ENCODE measurements around the gene ZNF677. TPM values are rescaled to one million over a fixed set of nuclear protein-coding genes. Genes with fewer than 3 reads are reported as not detected.
A peak's percentile ranks its signal among the peaks of the same experiment; 100 is the strongest.
"Not testable (repeated sequence)": the region's sequence is repeated elsewhere in the genome, so short reads cannot be mapped to it uniquely, and the experiment has no call there.

The ZNF677 gene
- total RNA-seq, 1 donor from 2014 or later = 20.2 TPM

DNA sequence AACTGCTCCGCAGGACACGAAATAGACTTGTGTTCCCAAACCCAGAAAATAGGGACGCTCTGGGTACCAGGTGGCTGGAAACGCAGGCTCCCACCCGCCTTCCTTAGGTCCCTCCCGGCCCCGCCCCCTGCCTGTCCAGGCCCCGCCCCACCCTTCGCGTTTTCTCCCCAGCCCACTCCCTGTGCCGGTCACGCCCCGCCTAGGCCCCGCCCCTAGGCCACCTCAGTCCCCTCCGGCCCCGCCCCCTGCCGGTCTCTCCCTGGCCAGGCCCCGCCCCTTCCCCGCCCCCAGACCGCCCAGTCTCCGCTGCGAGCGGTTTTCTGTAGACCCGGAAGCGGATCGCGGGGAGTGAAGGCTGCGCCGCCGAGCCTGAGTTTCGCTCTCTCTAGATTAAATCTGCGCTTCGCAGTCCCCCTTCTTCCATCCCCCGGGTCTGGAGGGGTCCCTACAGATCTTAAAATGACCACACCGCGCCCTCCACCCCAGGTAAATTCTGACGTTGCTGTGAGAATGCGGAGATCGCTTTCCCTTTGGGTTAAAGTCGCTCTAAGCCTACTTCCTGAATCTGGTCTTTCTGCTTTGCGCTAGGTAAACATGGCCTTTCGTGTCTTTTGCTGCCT is 57.8 kb downstream of the ZNF677 start:
- intact Hi-C loops (cut with DNase I) = loop anchor here (5.0 to 10.0 kb wide), 6 partner anchors 55 to 550 kb away; partner anchors contain the start of genes ZNF677, ZNF813 and ZNF845
- DNase-seq (ENCODE audit: low spot score) = peak; percentile 98

DNA sequence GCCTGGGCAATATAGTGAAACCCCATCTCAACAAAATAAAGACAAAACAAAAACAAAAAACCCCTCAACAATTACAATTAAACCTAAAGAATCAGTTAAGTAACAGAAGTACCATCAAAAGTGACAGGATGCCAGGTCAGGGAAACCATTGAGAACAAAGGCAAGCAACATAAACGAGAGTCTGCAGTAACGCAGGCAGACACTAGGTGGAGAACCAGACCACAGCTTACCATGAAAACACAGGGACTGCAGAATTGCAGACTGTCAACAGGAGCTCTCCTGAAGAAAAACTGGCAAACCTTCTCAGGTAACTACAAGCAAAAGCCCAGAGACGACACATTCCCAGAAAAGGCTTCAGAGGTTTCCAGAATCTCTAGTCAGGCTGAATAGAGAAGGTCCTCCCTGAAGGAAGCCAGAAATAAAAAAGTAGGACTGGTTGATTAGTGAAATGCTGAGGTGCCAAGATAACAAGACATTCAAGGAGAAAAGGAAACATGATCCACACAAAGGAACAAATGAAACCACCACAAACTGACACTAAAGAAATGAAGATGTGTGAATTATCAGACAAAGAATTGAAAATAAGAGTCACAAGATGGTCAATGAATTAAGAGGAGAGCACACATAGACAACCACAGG is 59.3 kb downstream of the ZNF677 start:
- DNase-seq (ENCODE audit: low spot score) = no peak
- intact Hi-C loops (cut with DNase I) = loop anchor here (5.0 to 10.0 kb wide), 6 partner anchors 57 to 552 kb away; partner anchors contain the start of genes ZNF677, ZNF813 and ZNF845

DNA sequence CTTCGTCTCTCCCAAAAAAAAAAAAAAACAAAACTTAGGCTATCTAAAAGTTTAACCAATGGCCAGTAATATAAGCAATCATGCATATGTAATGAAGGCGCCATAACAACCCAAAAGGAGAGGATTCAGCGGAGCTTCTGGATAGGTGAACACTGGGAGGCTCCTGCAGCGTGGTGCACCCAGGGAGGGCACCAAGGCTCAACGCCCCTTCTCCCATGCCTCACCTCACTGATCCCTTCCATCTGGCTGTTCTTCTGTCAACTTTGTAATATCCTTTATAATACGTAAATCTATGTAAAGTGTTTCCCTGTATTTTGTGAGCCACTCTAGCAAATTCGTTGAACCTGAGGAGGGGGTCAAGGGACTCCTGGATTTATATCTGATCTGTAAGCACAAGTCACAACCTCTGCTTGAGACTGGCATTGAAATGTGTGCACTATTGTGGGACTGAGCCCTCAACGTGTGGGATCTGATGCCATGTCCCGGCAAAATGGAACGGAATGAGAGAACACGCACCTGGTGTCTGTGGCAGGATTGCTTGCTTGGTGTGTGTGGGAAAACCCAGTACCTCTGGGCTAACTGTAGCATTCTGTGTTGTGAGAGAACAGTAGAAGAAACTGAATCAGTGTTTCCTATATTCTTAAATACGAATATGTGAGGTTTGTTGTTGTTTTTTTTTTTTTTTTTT is 61.0 kb downstream of the ZNF677 start:
- no peak for DNase-seq (ENCODE audit: low spot score)
- intact Hi-C loops (cut with DNase I) = loop anchor here (5.0 to 10.0 kb wide), 3 partner anchors 116 to 271 kb away; partner anchors contain the start of genes ZNF813 and ZNF845

DNA sequence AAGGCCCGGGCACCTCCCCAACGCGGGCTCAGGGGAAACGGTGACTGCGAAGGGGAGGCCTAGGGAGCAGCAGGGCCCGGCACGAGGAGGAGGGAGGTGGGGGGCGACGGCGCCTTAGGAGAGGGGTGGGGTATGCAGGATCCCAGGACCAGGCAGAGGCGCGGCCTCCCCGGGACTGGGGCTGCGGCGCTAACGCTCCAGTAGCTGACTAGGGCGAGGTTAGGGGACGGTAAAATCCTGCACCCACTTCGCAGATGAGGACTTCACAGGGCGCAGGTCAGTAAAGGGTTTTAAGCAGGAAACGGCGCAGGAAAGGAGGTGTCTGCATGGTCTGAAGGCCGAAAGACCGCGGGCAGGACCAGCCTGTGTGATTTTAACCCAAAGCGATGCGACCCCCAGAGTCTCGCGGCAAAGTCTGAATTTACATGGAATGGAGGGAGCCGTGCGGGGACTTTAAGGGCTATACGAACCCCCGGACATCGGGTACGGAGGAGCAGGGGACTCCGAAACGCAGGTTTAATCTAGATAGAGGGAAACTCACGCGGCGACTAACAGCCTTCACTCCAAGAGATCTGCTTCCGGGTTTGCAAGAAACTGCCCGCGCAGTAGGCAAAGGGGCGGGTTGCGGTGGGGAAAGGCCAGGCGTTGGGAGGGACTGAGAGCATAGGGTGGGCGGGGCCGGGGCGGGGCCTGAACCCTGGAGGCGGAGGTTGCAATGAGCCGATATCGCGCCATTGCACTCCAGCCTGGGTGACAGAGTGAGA is 61.7 kb downstream of the ZNF677 start, which contains the start of gene ZNF665:
Gene ZNF665 (minus strand): TSS at position 588 of the 764 bp plus-strand sequence. CDS start 10,460 bp downstream, outside the sequence.
- intact Hi-C loops (cut with DNase I) = loop anchor here (5.0 to 10.0 kb wide), 3 partner anchors 116 to 272 kb away; partner anchors contain the start of genes ZNF813 and ZNF845
- DNase-seq (ENCODE audit: low spot score) = peak; percentile 94

DNA sequence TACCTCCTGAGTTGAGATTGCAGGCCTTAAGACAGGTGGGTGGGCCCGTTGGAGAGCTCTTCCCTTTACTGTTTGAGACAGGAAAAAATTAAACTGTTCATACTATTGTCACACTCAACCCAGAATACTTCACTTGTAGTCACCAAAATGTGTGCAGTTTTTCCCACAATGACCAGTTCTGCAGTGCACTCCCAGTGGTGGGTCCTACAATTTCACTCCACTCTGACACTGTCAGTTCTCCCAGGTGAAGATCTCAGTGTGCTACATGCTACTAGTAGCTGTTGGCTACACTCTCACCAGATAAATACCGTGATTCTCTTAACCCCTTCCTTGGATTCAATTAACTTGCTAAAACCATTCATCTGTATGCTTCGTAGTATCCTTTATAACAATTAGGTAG is 64.4 kb downstream of the ZNF677 start:
- intact Hi-C loops (cut with DNase I) = loop anchor here (5.0 to 10.0 kb wide), 3 partner anchors 113 to 275 kb away; partner anchors contain the start of genes ZNF813 and ZNF845
- DNase-seq (ENCODE audit: low spot score) = no peak

DNA sequence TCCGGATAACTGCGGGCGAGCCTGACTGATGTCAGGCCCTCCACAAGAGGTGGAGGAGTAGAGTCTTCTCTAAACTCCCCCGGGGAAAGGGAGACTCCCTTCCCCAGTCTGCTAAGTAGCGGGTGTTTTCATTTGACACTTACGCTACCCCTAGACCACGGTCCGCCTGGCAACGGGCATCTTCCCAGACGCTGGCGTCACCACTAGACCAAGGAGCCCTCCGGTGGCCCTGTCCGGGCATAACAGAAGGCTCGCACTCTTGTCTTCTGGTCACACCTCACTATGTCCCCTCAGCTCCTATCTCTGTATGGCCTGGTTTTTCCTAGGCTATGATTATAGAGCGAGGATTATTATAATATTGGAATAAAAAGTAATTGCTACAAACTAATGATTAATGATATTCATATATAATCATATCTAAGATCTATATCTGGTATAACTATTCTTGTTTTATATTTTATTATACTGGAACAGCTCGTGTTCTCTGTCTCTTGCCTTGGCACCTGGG is 64.9 kb downstream of the ZNF677 start:
- intact Hi-C loops (cut with DNase I) = loop anchor here (5.0 to 10.0 kb wide), 3 partner anchors 112 to 275 kb away; partner anchors contain the start of genes ZNF813 and ZNF845
- not testable (repeated sequence) for DNase-seq (ENCODE audit: low spot score)

Other genes with a start within 250 kb of the ZNF677 start
- not detected for gene ERVV-1, start 241.0 kb downstream of the ZNF677 start, total RNA-seq
- not detected for gene ERVV-2, start 210.1 kb downstream of the ZNF677 start, total RNA-seq
- 16.8 TPM for gene ZNF160, start 151.5 kb downstream of the ZNF677 start, total RNA-seq
- 20.9 TPM for gene ZNF415, start 122.0 kb downstream of the ZNF677 start, total RNA-seq
- gene ZNF347, start 95.8 kb downstream of the ZNF677 start, total RNA-seq = 7.7 TPM
- gene ZNF665, start 61.5 kb downstream of the ZNF677 start, total RNA-seq = 1.3 TPM
- gene VN1R2, start 3.4 kb upstream of the ZNF677 start, total RNA-seq = not detected
- gene VN1R4, start 12.8 kb upstream of the ZNF677 start, total RNA-seq = not detected
- gene ZNF845, start 78.9 kb upstream of the ZNF677 start, total RNA-seq = 3.2 TPM
- 4.4 TPM for gene ZNF525, start 110.8 kb upstream of the ZNF677 start, total RNA-seq
- 4.5 TPM for gene ZNF765, start 140.3 kb upstream of the ZNF677 start, total RNA-seq
- 3.5 TPM for gene ZNF761, start 177.1 kb upstream of the ZNF677 start, total RNA-seq
- 0.75 TPM for gene ZNF813, start 212.9 kb upstream of the ZNF677 start, total RNA-seq

All from cardiac septum (tissue), 1 donor.